GM12878 (cell line): Measurements from ENCODE around the gene AMBRA1. TPM values are rescaled to one million over a fixed set of nuclear protein-coding genes. Genes with fewer than 3 reads are reported as not detected.
A peak's percentile ranks its signal among the peaks of the same experiment; 100 is the strongest.

Experiments
- ATAC-seq: fragments of 200-7000 bp; cut with Tn5 transposase; 3 replicates; pipeline ENCODE4 v1.9.1; 2020; ENCODE audit warnings: mild to moderate bottlenecking, moderate library complexity
- BruUV-seq: library from RNA; stranded (reverse); fragments of 400-500 nt; replicated peaks from 2 replicates; lab custom pipeline; 2021; lab: Mats Ljungman, UMichigan
- CTCF ChIA-PET: fragments of 300-600 bp; sonication (Branson Sonifier 250); formaldehyde crosslinking; extraction: SDS; loops from one replicate; lab custom pipeline; 2021; ENCODE audit warnings: inconsistent platforms; lab: Yijun Ruan, JAX
- POLR2A ChIA-PET: fragments of 350-600 bp; formaldehyde crosslinking; extraction: SDS; loops from one replicate; lab custom pipeline; 2021; ENCODE audit warnings: inconsistent platforms; lab: Charles Lee
- RAD21 ChIA-PET: fragments of 300-600 bp; sonication (Branson Sonifier 250); formaldehyde crosslinking; loops from one replicate; lab custom pipeline; 2023; ENCODE audit warnings: antibody characterized with exemption; ENCODE audit not compliant: unreplicated experiment; lab: Charles Lee
- SMC1A ChIA-PET: fragments of 300-600 bp; sonication (Branson Sonifier 250); formaldehyde crosslinking; loops from one replicate; lab custom pipeline; 2023; ENCODE audit not compliant: unreplicated experiment, uncharacterized antibody; lab: Charles Lee
- DNase-seq: peaks from one replicate; pipeline ENCODE4 v3.0.0-alpha.2; 2011; ENCODE audit warnings: low read depth, low spot score
- FAIRE-seq: peaks from 3 replicates; lab custom pipeline; 2011; peaks lifted over from hg19 to GRCh38; lab: Jason Lieb, UNC
- H2AFZ ChIP-seq: 2 replicates; pipeline ENCODE4 v1.6.0; 2011; ENCODE audit warnings: low read depth, low read length, control low read depth; ENCODE audit not compliant: control insufficient read depth
- H3K27ac ChIP-seq: 2 replicates; pipeline ENCODE4 v1.5.1; 2011; ENCODE audit warnings: control low read depth; ENCODE audit not compliant: control insufficient read depth, insufficient read depth
- H3K27me3 ChIP-seq, 2 experiments: replicated peaks in 1 of 2; 2 replicates each; pipeline versions ENCODE4 v1.6.0 to v1.6.1; 2011; ENCODE audit warnings: low read length in 1 of 2; ENCODE audit not compliant: control insufficient read depth in 2 of 2, insufficient read depth in 2 of 2
- H3K36me3 ChIP-seq, 2 experiments: 2 replicates each; pipeline ENCODE4 v1.5.1; 2011; ENCODE audit warnings: low read length in 1 of 2; ENCODE audit not compliant: control insufficient read depth in 2 of 2, insufficient read depth in 2 of 2
- H3K4me1 ChIP-seq: 2 replicates; pipeline ENCODE4 v1.6.1; 2011; ENCODE audit warnings: mild to moderate bottlenecking, low read length, moderate library complexity, mixed read lengths; ENCODE audit not compliant: control insufficient read depth, insufficient read depth
- H3K4me2 ChIP-seq: 2 replicates; pipeline ENCODE4 v1.6.0; 2011; ENCODE audit warnings: control low read depth; ENCODE audit not compliant: control insufficient read depth, insufficient read depth
- H3K4me3 ChIP-seq: fragments of 200-600 bp; sonication (generic); 2 replicates; pipeline ENCODE4 v1.5.1; 2016
- H3K79me2 ChIP-seq: 2 replicates; pipeline ENCODE4 v1.6.0; 2011; ENCODE audit warnings: low read length; ENCODE audit not compliant: control insufficient read depth, insufficient read depth
- H3K9ac ChIP-seq: 2 replicates; pipeline ENCODE4 v1.8.0; 2011; ENCODE audit warnings: low read length, control low read depth, mixed read lengths; ENCODE audit not compliant: control insufficient read depth, insufficient read depth
- H3K9me3 ChIP-seq: replicated peaks from 3 replicates; pipeline ENCODE4 v1.5.1; 2011; ENCODE audit warnings: mild to moderate bottlenecking, low read length; ENCODE audit not compliant: control insufficient read depth, insufficient read depth
- H4K20me1 ChIP-seq: 2 replicates; pipeline ENCODE4 v1.6.0; 2011; ENCODE audit not compliant: control insufficient read depth, insufficient read depth
- BCL11A ChIP-seq: IDR thresholded peaks from 2 replicates; pipeline ENCODE4 v1.6.1; 2011; ENCODE audit warnings: low read depth, low read length
- CREM ChIP-seq: IDR thresholded peaks from 2 replicates; pipeline ENCODE4 v1.6.1; 2014; ENCODE audit warnings: antibody characterized with exemption, low read depth
- WGBS: methylation state at CpG from one replicate; pipeline ENCODE4 v1.1.6; 2016; ENCODE audit warnings: low lambda C conversion rate; ENCODE audit not compliant: insufficient replicate concordance, insufficient coverage; ENCODE audit errors: missing lambda C conversion rate; 5-methylcytosine and 5-hydroxymethylcytosine counted together
- in situ Hi-C: fragments of 300-500 bp; cut with MboI; formaldehyde crosslinking; loops from 9 replicates; pipeline ENCODE4 v1.14.3; 2018; ENCODE audit warnings: mixed read lengths
- intact Hi-C: fragments of 100-400 bp; cut with micrococcal nuclease; formaldehyde crosslinking; loops from one replicate; pipeline ENCODE4 v1.14.2; 2022; ENCODE audit not compliant: unreplicated experiment
- polyA plus RNA-seq, 11 experiments: library from polyadenylated mRNA; depleted of rRNA in 4 of 11; unstranded in 6 of 11; stranded (reverse) in 5 of 11; fragments of >200 nt; fragmentation: Nextera tagmentation in 4 of 11; fragmentation: Illumina TruSeq in 1 of 11; extraction: Ambion mirVana in 4 of 11; extraction: Trizol in 1 of 11; gene quantifications; 1 replicate in 1 of 11; 2 replicates in 10 of 11; pipeline versions ENCODE4 v1.2.1 to v1.2.3, GENCODE V29; 2011 to 2016; ENCODE audit warnings: inconsistent platforms in 2 of 11, missing spikeins in 2 of 11, low read depth in 1 of 11
- total RNA-seq, 4 experiments: library from RNA; depleted of rRNA in 3 of 4; stranded (reverse); fragments of >200 nt in 3 of 4; fragmentation: Illumina TruSeq in 1 of 4; extraction: Trizol in 1 of 4; gene quantifications; 2 replicates each; pipeline versions ENCODE4 v1.2.1 to v1.2.3, GENCODE V29; 2013 to 2021
- TF ChIP-seq, protein P1 (sequence below): fragments of 450-650 bp; IDR thresholded peaks from 2 replicates; pipeline ENCODE4 v1.6.1; 2016; ENCODE audit warnings: mild to moderate bottlenecking

The AMBRA1 gene
- total and polyA plus RNA-seq, 10 of the 15 experiments (the other 5 are each of a cell fraction or from before 2014, with no cell fraction given), result 0.57 to 34.3 (median 13.7) TPM

DNA sequence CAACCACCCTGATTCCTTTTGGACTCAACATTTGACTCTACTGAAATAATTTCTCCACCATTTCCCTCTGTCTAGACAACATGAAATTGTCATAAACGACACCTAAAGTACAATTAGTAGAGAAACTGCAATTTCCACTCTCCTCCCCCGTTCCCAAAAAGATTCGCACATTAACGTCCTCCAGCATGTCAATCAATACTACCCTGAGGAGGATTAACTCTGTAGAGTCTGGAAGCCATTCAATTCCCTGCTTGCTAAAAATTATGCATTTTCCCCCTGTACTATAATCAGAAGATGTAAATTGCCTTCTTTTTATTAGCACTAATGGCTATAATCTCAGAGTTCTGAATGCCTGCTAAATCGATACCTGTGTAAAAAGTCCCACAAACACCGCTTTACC lies 70.5 kb downstream of the AMBRA1 start:
- WGBS, result 75% methylated on average over 6 of the region's 6 CpGs
- Histone ChIP-seq H3K4me1 (peaks cover 14% of the 10 kb centered on the region), H3K4me3 (no peak overlapping the region), H3K9ac (no peak overlapping the region), H3K27ac (no peak overlapping the region), H4K20me1 (no peaks in the 10 kb centered on the region), H3K4me2 (0 out of 2 replicates have a peak overlapping the region, but pooled peaks have one; percentile 42), H3K79me2 (peaks cover 42% of the 10 kb centered on the region), H2AFZ (no peak overlapping the region), H3K27me3 (no peaks in the 10 kb centered on the region), H3K9me3 (peaks cover 6% of the 10 kb centered on the region; the same call in 2 of the 3 replicates)
- ChIA-PET POLR2A (interaction anchor here (1.0 to 2.2 kb wide), 4 partner anchors 15 to 41 kb away, joined by 3 to 18 read pairs (median 8); no protein-coding TSS in a partner anchor), RAD21 (interaction anchor here (1.0 to 1.9 kb wide), 10 partner anchors 18 to 171 kb away, joined by 3 to 51 read pairs (median 10); partner anchors contain the start of gene CHRM4), CTCF (interaction anchor here (0.9 to 2.7 kb wide), 15 partner anchors 13 to 134 kb away, joined by 3 to 50 read pairs (median 5); partner anchors contain the start of genes ATG13 and CHRM4), SMC1A (interaction anchor here (0.5 to 4.8 kb wide), 11 partner anchors 9 to 424 kb away, joined by 3 to 71 read pairs (median 4); no protein-coding TSS in a partner anchor)
- FAIRE-seq, result no peak
- DNase-seq, result no peak
- TSS peak; percentile 32 for BruUV-seq
- ATAC-seq, result no peak
- in situ Hi-C loops, result no loop called here
- TF ChIP-seq CREM, result no peak
- no peak for TF ChIP-seq BCL11A
- TF ChIP-seq, protein P1, sequence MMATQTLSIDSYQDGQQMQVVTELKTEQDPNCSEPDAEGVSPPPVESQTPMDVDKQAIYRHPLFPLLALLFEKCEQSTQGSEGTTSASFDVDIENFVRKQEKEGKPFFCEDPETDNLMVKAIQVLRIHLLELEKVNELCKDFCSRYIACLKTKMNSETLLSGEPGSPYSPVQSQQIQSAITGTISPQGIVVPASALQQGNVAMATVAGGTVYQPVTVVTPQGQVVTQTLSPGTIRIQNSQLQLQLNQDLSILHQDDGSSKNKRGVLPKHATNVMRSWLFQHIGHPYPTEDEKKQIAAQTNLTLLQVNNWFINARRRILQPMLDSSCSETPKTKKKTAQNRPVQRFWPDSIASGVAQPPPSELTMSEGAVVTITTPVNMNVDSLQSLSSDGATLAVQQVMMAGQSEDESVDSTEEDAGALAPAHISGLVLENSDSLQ, result 0 out of 2 replicates have a peak, but pooled peaks have one; percentile 32
- TF ChIP-seq, all 136 proteins: peak for 1
- no peaks in the 10 kb centered on the region; a peak in 1 of 4 replicates for H3K36me3 ChIP-seq
- intact Hi-C loops, result no loop called here
